GM12873 (cell line): ENCODE data around the gene LANCL3.

Source experiments
- CTCF ChIP-seq: IDR thresholded peaks from 2 replicates; pipeline ENCODE4 v1.5.1; 2012; ENCODE audit warnings: low read depth, mild to moderate bottlenecking, moderate library complexity, low read length, control low read depth; ENCODE audit not compliant: insufficient read depth; ENCODE audit errors: missing control alignments

The LANCL3 gene

DNA sequence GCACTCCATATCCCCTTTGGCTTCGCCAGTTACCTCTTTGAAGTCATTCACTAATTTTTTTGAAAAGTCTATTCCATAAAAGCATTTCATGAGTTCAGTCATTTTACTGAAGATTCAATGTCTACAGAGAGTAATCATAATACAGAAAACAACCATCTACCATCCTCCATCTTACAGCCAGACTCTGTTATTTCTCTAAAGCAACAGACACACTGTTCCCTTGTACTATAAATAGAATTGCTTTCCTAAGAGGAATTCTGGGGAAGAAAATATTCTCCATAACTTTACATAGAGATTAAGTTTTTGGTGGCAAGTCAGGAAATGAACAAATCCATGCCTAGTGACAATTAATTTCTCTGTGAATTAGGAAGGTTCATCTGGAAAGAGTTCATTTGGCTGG is 151.1 kb downstream of the LANCL3 start:
- TF ChIP-seq CTCF: no peak

DNA sequence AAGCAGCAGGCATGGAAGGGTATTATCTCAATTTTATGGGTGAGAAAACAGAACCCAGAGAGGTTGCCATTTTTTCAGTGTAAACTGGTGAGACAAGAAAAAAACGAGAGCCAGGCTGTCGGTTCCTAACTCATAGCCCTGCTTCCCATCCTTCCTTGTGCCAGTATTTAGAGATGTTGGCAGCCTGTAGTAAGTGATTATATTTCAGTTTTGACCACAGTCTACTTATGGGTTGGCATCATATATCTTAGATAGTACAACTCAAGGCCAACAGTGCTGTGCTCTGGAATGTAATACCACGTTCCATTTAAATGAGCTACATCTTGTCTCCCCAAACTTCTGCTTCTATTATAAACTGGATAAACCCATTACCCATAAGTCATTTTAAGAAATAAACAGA is 154.9 kb downstream of the LANCL3 start:
- no peak for TF ChIP-seq CTCF
